Esophagus squamous epithelium (tissue), 5 donors: ENCODE results near the gene SOAT2. TPM values are rescaled to one million over a fixed set of nuclear protein-coding genes. Genes with fewer than 3 reads are reported as not detected.

ENCODE experiments used
- DNase-seq: peaks from one replicate; lab custom pipeline; 2025; lab: John Stamatoyannopoulos, UW
- H3K27ac ChIP-seq, 4 donors: fragments of 200-600 bp; sonication (generic); one replicate each; pipeline ENCODE4 v1.5.1; 2016 to 2019; ENCODE audit warnings: mild to moderate bottlenecking in 1 of 4
- H3K27me3 ChIP-seq, 4 donors: fragments of 200-600 bp; sonication (generic); 1 replicate in 3 of 4; 2 replicates in 1 of 4; pipeline versions ENCODE4 v1.5.1 to v1.6.0; 2017 to 2021; ENCODE audit warnings: antibody characterized with exemption in 1 of 4
- H3K36me3 ChIP-seq, 3 donors: fragments of 200-600 bp; sonication (generic); one replicate each; pipeline ENCODE4 v1.5.1; 2016 to 2019
- H3K4me1 ChIP-seq, 3 donors: fragments of 200-600 bp; sonication (generic); one replicate each; pipeline ENCODE4 v1.5.1; 2017 to 2019
- H3K4me3 ChIP-seq, 4 donors: fragments of 200-600 bp; sonication (generic); 1 replicate in 3 of 4; 2 replicates in 1 of 4; pipeline ENCODE4 v1.5.1; 2016 to 2019; ENCODE audit warnings: mild to moderate bottlenecking in 2 of 4, moderate library complexity in 1 of 4
- H3K9me3 ChIP-seq, 3 donors: fragments of 200-600 bp; sonication (generic); one replicate each; pipeline ENCODE4 v1.5.1; 2016 to 2019
- CTCF ChIP-seq, 6 experiments: fragments of 450-650 bp in 4 of 6; fragments of 200-600 bp in 2 of 6; sonication (generic) in 2 of 6; IDR thresholded peaks; one replicate each; pipeline ENCODE4 v1.5.1; 2016 to 2019; ENCODE audit warnings: antibody characterized with exemption in 6 of 6, mild to moderate bottlenecking in 4 of 6, moderate library complexity in 4 of 6
- POLR2A ChIP-seq, 4 donors: fragments of 450-650 bp; IDR thresholded peaks; one replicate each; pipeline ENCODE4 v1.6.1; 2017; ENCODE audit warnings: antibody characterized with exemption in 4 of 4, mild to moderate bottlenecking in 4 of 4, moderate library complexity in 3 of 4
- WGBS, 2 donors: methylation state at CpG; one replicate each; pipeline ENCODE4 v1.1.5; 2018; 5-methylcytosine and 5-hydroxymethylcytosine counted together
- intact Hi-C: fragments of 100-400 bp; cut with DNase I; formaldehyde crosslinking; loops from one replicate; pipeline ENCODE4 v1.15.0; 2022
- total RNA-seq, 4 donors: library from RNA; depleted of rRNA; stranded (reverse); fragments of >200 nt; gene quantifications; one replicate each; pipeline ENCODE4 v1.1.0, GENCODE V29; 2016
- donor health status: DM: yes; HTN: yes; CAD: no.

SOAT2 gene
- total RNA-seq, 4 donors from 2014 or later, result not detected

- Histone ChIP-seq H3K36me3 (peaks cover 5 to 31% (median 10%) of the 10 kb centered on the region in 3 donors), H3K27me3 (no peaks in the 10 kb centered on the region), H3K9me3 (no peaks in the 10 kb centered on the region), H3K27ac (peak within 1 kb of the TSS; percentile 82 to 97 (median 94)), H3K4me1 (peaks cover 17 to 49% (median 30%) of the 10 kb centered on the region in 3 donors), H3K4me3 (peak within 1 kb of the TSS; percentile 60 to 87 (median 78))
- TF ChIP-seq POLR2A (IDR thresholded peaks at IDR 0.05) (peak in 3 of 4 donors; percentile 68 to 94 (median 90)), CTCF (IDR thresholded peaks at IDR 0.05) (no peak)
- 5 to 6% methylated on average over 17 to 20 of the region's 67 CpGs for WGBS, 2 donors
- peak; percentile 95 for DNase-seq
- intact Hi-C loops, result no loop called here
Measured at GRCh38 chr12:53079226-53080117, 23.8 kb upstream of the SOAT2 start, which contains the start of gene SPRYD3. SPRYD3 (minus strand) TSS chr12:53079390; CDS start chr12:53079333, 57 bp downstream.

- Histone ChIP-seq H3K4me3 (no peak overlapping the region), H3K36me3 (no peaks in the 10 kb centered on the region), H3K4me1 (peaks cover 12 to 24% (median 17%) of the 10 kb centered on the region in 3 donors), H3K9me3 (no peaks in the 10 kb centered on the region), H3K27me3 (no peaks in the 10 kb centered on the region), H3K27ac (no peak overlapping the region)
- intact Hi-C loops, result no loop called here
- no peak for DNase-seq
- WGBS, 2 donors, result 41 to 59% methylated on average over 2 of the region's 2 CpGs
- no peak for TF ChIP-seq CTCF (IDR thresholded peaks at IDR 0.05)
- TF ChIP-seq POLR2A (IDR thresholded peaks at IDR 0.05), result no peak
Measured at GRCh38 chr12:53082637-53083175, 20.6 kb upstream of the SOAT2 start.

- no peaks in the 10 kb centered on the region for H3K9me3 ChIP-seq
- intact Hi-C loops, result no loop called here
- no peaks in the 10 kb centered on the region for H3K36me3 ChIP-seq
- no peak overlapping the region for H3K27ac ChIP-seq
- no peak overlapping the region for H3K4me3 ChIP-seq
- no peak for DNase-seq
- no peaks in the 10 kb centered on the region for H3K4me1 ChIP-seq
- WGBS, 2 donors, result 83 to 86% methylated on average over 3 of the region's 3 CpGs
- no peaks in the 10 kb centered on the region for H3K27me3 ChIP-seq
- TF ChIP-seq CTCF (IDR thresholded peaks at IDR 0.05) (no peak), POLR2A (IDR thresholded peaks at IDR 0.05) (no peak)
Measured at GRCh38 chr12:53086361-53086760, 16.9 kb upstream of the SOAT2 start.

- intact Hi-C loops, result no loop called here
- 89 to 90% methylated on average over 6 of the region's 6 CpGs for WGBS, 2 donors
- Histone ChIP-seq H3K9me3 (no peaks in the 10 kb centered on the region), H3K36me3 (no peaks in the 10 kb centered on the region), H3K27ac (no peak overlapping the region), H3K4me1 (peaks cover 0 to 8% (median 0%) of the 10 kb centered on the region in 3 donors), H3K27me3 (no peaks in the 10 kb centered on the region), H3K4me3 (no peak overlapping the region)
- DNase-seq, result no peak
- TF ChIP-seq POLR2A (IDR thresholded peaks at IDR 0.05), result no peak
Measured at GRCh38 chr12:53090105-53090504, 13.2 kb upstream of the SOAT2 start.

- no peak overlapping the region for H3K27ac ChIP-seq
- peaks cover 0 to 10% (median under 1%) of the 10 kb centered on the region in 3 donors for H3K4me1 ChIP-seq
- no peaks in the 10 kb centered on the region for H3K36me3 ChIP-seq
- WGBS, 2 donors, result 48 to 54% methylated on average over 2 of the region's 2 CpGs
- no peak for DNase-seq
- H3K27me3 ChIP-seq, result no peaks in the 10 kb centered on the region
- H3K4me3 ChIP-seq, result no peak overlapping the region
- intact Hi-C loops, result no loop called here
- no peaks in the 10 kb centered on the region for H3K9me3 ChIP-seq
- TF ChIP-seq POLR2A (IDR thresholded peaks at IDR 0.05) (no peak), CTCF (IDR thresholded peaks at IDR 0.05) (no peak)
Measured at GRCh38 chr12:53090554-53090953, 12.7 kb upstream of the SOAT2 start.
